Liver (tissue), 9 donors: ENCODE results near the gene PDE3A. TPM values are rescaled to one million over a fixed set of nuclear protein-coding genes. Genes with fewer than 3 reads are reported as not detected.

ENCODE experiments used
- DNase-seq: peaks from one replicate; pipeline ENCODE4 v3.0.0-alpha.2; 2017; ENCODE audit warnings: low spot score
- H3K27ac ChIP-seq, 2 donors: one replicate each; pipeline ENCODE4 v1.7.0; 2013; ENCODE audit warnings: inconsistent platforms in 2 of 2, low read length in 2 of 2, control low read depth in 1 of 2, low read depth in 1 of 2, mild to moderate bottlenecking in 1 of 2
- H3K27me3 ChIP-seq, 4 donors: one replicate each; pipeline versions ENCODE4 v1.6.1 to v1.7.0; 2013; ENCODE audit warnings: low read length in 3 of 4, inconsistent platforms in 1 of 4, mild to moderate bottlenecking in 1 of 4, moderate library complexity in 1 of 4; ENCODE audit not compliant: control insufficient read depth in 4 of 4, insufficient read depth in 4 of 4
- H3K36me3 ChIP-seq, 4 donors: one replicate each; pipeline versions ENCODE4 v1.6.1 to v1.7.0; 2013; ENCODE audit warnings: low read length in 3 of 4, mild to moderate bottlenecking in 3 of 4, low read depth in 1 of 4, moderate library complexity in 1 of 4; ENCODE audit not compliant: control insufficient read depth in 4 of 4, insufficient read depth in 3 of 4
- H3K4me1 ChIP-seq, 4 donors: one replicate each; pipeline versions ENCODE4 v1.6.1 to v1.7.0; 2013; ENCODE audit warnings: low read length in 3 of 4, mild to moderate bottlenecking in 3 of 4, moderate library complexity in 1 of 4; ENCODE audit not compliant: control insufficient read depth in 4 of 4, insufficient read depth in 4 of 4
- H3K4me3 ChIP-seq, 3 donors: one replicate each; pipeline versions ENCODE4 v1.6.1 to v1.7.0; 2013; ENCODE audit warnings: low read length in 3 of 3, control low read depth in 1 of 3, low read depth in 1 of 3, mild to moderate bottlenecking in 1 of 3
- H3K9ac ChIP-seq, 2 donors: one replicate each; pipeline ENCODE4 v1.7.0; 2013; ENCODE audit warnings: low read length in 2 of 2, mild to moderate bottlenecking in 2 of 2, moderate library complexity in 2 of 2, control low read depth in 1 of 2, low read depth in 1 of 2
- H3K9me3 ChIP-seq, 4 donors: one replicate each; pipeline versions ENCODE4 v1.6.1 to v1.7.0; 2013; ENCODE audit warnings: low read length in 3 of 4; ENCODE audit not compliant: control insufficient read depth in 4 of 4
- FOXA1 ChIP-seq: IDR thresholded peaks from 2 replicates; pipeline ENCODE4 v1.6.1; 2016; ENCODE audit warnings: antibody characterized with exemption
- FOXA2 ChIP-seq: IDR thresholded peaks from 2 replicates; pipeline ENCODE4 v1.6.1; 2016; ENCODE audit warnings: antibody characterized with exemption
- GABPA ChIP-seq, 2 donors: IDR thresholded peaks in 1 of 2; conservative IDR thresholded peaks in 1 of 2; 2 replicates each; pipeline ENCODE4 v1.6.1; 2016; ENCODE audit warnings: antibody characterized with exemption in 2 of 2, mild to moderate bottlenecking in 1 of 2, moderate library complexity in 1 of 2
- HNF4A ChIP-seq, 2 donors: conservative IDR thresholded peaks; 2 replicates each; pipeline ENCODE4 v1.6.1; 2016; ENCODE audit warnings: antibody characterized with exemption in 2 of 2, mild to moderate bottlenecking in 2 of 2
- HNF4G ChIP-seq: IDR thresholded peaks from 2 replicates; pipeline ENCODE4 v1.6.1; 2016; ENCODE audit warnings: antibody characterized with exemption
- JUND ChIP-seq, 2 donors: IDR thresholded peaks; 2 replicates each; pipeline ENCODE4 v1.6.1; 2016; ENCODE audit warnings: antibody characterized with exemption in 2 of 2
- NR2F2 ChIP-seq: IDR thresholded peaks from 2 replicates; pipeline ENCODE4 v1.6.1; 2016; ENCODE audit warnings: antibody characterized with exemption
- RAD21 ChIP-seq, 2 donors: IDR thresholded peaks; 2 replicates each; pipeline ENCODE4 v1.6.1; 2016; ENCODE audit warnings: antibody characterized with exemption in 2 of 2, mild to moderate bottlenecking in 2 of 2
- RXRA ChIP-seq, 2 donors: IDR thresholded peaks; 2 replicates each; pipeline ENCODE4 v1.6.1; 2017 to 2018; ENCODE audit warnings: antibody characterized with exemption in 2 of 2, mild to moderate bottlenecking in 1 of 2
- SP1 ChIP-seq: IDR thresholded peaks from 2 replicates; pipeline ENCODE4 v1.6.1; 2018; ENCODE audit warnings: antibody characterized with exemption, mild to moderate bottlenecking
- TAF1 ChIP-seq: conservative IDR thresholded peaks from 2 replicates; pipeline ENCODE4 v1.6.1; 2016; ENCODE audit warnings: antibody characterized with exemption, mild to moderate bottlenecking
- YY1 ChIP-seq: IDR thresholded peaks from 2 replicates; pipeline ENCODE4 v1.6.1; 2016; ENCODE audit warnings: antibody characterized with exemption, mild to moderate bottlenecking
- whole genome bisulfite sequencing: extraction: QIAGEN DNeasy Blood & Tissue Kit; methylation state at CpG from one replicate; pipeline ENCODE4 v1.1.7; 2013; 5-methylcytosine and 5-hydroxymethylcytosine counted together
- polyA plus RNA-seq, 2 donors: library from polyadenylated mRNA; stranded (reverse) in 1 of 2; unstranded in 1 of 2; fragments of 200-250 nt in 1 of 2; fragments of >200 nt in 1 of 2; fragmentation: Nextera tagmentation in 1 of 2; extraction: Ambion mirVana in 1 of 2; gene quantifications; one replicate each; pipeline versions ENCODE4 v1.2.1 to v1.2.3, GENCODE V29; 2013 to 2015
- total RNA-seq, 2 donors: library from RNA; depleted of rRNA; stranded (reverse); fragments of >200 nt; gene quantifications; one replicate each; pipeline ENCODE4 v1.2.3, GENCODE V29; 2014
- TF ChIP-seq, protein P1 (sequence below): IDR thresholded peaks from 2 replicates; pipeline ENCODE4 v1.6.1; 2016; ENCODE audit warnings: antibody characterized with exemption
- TF ChIP-seq, protein P2 (sequence below): IDR thresholded peaks from 2 replicates; pipeline ENCODE4 v1.6.1; 2016; ENCODE audit warnings: antibody characterized with exemption, mild to moderate bottlenecking
- TF ChIP-seq, protein P3 (sequence below): IDR thresholded peaks from 2 replicates; pipeline ENCODE4 v1.6.1; 2016; ENCODE audit warnings: antibody characterized with exemption
- TF ChIP-seq, protein P4 (sequence below): IDR thresholded peaks from 2 replicates; pipeline ENCODE4 v1.6.1; 2016; ENCODE audit warnings: antibody characterized with exemption
- TF ChIP-seq, protein P5 (sequence below): fragments of 150-350 bp; IDR thresholded peaks from 2 replicates; pipeline ENCODE4 v1.5.1; 2017; ENCODE audit warnings: improper control_type of control experiment, low read depth, low read length; ENCODE audit not compliant: missing input control
- donor health status: healthy.
- donor health status: healthy.
- donor health status: healthy.
- donor health status: healthy.
- donor health status: healthy.

Gene PDE3A
- total and polyA plus RNA-seq, 4 donors = 0.50 to 3.8 (median 2.2) TPM

DNA sequence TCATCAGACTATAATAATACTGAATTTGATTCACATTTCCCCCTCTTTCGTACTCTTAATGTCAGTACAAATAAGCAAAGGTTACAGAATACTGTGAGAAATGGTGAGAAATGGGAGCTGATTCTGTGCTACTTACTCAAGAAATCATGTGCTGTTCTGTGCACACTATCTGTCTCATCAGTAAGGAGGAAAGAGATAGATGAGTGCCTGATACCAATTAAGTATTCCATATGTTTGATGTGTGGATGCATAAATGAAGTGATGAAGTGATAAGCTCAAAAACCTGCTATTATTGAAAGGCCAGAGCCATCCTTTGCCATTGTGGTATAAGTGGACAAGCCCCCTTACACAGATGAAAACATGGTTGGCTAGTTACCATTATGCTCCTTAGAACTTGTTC is 127.7 kb downstream of the PDE3A start:
- Histone ChIP-seq H3K9ac (no peak overlapping the region), H3K27me3 (no peaks in the 10 kb centered on the region), H3K36me3 (no peaks in the 10 kb centered on the region), H3K4me3 (no peak overlapping the region), H3K9me3 (no peaks in the 10 kb centered on the region), H3K27ac (no peak overlapping the region), H3K4me1 (no peaks in the 10 kb centered on the region)
- 88% methylated on average over 1 of the region's 1 CpG for WGBS
- TF ChIP-seq HNF4A (conservative IDR thresholded peaks at IDR 0.05) (no peak), HNF4G (no peak), JUND (IDR thresholded peaks at IDR 0.05) (no peak), NR2F2 (no peak), GABPA (IDR thresholded peaks at IDR 0.05 in 1 of 2, conservative IDR thresholded peaks at IDR 0.05 in 1 of 2) (no peak), FOXA1 (no peak), YY1 (no peak), SP1 (no peak), FOXA2 (no peak), RXRA (IDR thresholded peaks at IDR 0.05) (no peak), RAD21 (IDR thresholded peaks at IDR 0.05) (no peak)
- TF ChIP-seq, protein P1, sequence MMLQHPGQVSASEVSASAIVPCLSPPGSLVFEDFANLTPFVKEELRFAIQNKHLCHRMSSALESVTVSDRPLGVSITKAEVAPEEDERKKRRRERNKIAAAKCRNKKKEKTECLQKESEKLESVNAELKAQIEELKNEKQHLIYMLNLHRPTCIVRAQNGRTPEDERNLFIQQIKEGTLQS = no peak
- TF ChIP-seq, protein P2, sequence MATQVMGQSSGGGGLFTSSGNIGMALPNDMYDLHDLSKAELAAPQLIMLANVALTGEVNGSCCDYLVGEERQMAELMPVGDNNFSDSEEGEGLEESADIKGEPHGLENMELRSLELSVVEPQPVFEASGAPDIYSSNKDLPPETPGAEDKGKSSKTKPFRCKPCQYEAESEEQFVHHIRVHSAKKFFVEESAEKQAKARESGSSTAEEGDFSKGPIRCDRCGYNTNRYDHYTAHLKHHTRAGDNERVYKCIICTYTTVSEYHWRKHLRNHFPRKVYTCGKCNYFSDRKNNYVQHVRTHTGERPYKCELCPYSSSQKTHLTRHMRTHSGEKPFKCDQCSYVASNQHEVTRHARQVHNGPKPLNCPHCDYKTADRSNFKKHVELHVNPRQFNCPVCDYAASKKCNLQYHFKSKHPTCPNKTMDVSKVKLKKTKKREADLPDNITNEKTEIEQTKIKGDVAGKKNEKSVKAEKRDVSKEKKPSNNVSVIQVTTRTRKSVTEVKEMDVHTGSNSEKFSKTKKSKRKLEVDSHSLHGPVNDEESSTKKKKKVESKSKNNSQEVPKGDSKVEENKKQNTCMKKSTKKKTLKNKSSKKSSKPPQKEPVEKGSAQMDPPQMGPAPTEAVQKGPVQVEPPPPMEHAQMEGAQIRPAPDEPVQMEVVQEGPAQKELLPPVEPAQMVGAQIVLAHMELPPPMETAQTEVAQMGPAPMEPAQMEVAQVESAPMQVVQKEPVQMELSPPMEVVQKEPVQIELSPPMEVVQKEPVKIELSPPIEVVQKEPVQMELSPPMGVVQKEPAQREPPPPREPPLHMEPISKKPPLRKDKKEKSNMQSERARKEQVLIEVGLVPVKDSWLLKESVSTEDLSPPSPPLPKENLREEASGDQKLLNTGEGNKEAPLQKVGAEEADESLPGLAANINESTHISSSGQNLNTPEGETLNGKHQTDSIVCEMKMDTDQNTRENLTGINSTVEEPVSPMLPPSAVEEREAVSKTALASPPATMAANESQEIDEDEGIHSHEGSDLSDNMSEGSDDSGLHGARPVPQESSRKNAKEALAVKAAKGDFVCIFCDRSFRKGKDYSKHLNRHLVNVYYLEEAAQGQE = no peak
- TF ChIP-seq, protein P3, sequence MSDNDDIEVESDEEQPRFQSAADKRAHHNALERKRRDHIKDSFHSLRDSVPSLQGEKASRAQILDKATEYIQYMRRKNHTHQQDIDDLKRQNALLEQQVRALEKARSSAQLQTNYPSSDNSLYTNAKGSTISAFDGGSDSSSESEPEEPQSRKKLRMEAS = no peak
- TF ChIP-seq, protein P4, sequence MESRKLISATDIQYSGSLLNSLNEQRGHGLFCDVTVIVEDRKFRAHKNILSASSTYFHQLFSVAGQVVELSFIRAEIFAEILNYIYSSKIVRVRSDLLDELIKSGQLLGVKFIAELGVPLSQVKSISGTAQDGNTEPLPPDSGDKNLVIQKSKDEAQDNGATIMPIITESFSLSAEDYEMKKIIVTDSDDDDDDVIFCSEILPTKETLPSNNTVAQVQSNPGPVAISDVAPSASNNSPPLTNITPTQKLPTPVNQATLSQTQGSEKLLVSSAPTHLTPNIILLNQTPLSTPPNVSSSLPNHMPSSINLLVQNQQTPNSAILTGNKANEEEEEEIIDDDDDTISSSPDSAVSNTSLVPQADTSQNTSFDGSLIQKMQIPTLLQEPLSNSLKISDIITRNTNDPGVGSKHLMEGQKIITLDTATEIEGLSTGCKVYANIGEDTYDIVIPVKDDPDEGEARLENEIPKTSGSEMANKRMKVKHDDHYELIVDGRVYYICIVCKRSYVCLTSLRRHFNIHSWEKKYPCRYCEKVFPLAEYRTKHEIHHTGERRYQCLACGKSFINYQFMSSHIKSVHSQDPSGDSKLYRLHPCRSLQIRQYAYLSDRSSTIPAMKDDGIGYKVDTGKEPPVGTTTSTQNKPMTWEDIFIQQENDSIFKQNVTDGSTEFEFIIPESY = no peak
- TF ChIP-seq, protein P5, sequence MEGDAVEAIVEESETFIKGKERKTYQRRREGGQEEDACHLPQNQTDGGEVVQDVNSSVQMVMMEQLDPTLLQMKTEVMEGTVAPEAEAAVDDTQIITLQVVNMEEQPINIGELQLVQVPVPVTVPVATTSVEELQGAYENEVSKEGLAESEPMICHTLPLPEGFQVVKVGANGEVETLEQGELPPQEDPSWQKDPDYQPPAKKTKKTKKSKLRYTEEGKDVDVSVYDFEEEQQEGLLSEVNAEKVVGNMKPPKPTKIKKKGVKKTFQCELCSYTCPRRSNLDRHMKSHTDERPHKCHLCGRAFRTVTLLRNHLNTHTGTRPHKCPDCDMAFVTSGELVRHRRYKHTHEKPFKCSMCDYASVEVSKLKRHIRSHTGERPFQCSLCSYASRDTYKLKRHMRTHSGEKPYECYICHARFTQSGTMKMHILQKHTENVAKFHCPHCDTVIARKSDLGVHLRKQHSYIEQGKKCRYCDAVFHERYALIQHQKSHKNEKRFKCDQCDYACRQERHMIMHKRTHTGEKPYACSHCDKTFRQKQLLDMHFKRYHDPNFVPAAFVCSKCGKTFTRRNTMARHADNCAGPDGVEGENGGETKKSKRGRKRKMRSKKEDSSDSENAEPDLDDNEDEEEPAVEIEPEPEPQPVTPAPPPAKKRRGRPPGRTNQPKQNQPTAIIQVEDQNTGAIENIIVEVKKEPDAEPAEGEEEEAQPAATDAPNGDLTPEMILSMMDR = no peak
- no peak for DNase-seq

DNA sequence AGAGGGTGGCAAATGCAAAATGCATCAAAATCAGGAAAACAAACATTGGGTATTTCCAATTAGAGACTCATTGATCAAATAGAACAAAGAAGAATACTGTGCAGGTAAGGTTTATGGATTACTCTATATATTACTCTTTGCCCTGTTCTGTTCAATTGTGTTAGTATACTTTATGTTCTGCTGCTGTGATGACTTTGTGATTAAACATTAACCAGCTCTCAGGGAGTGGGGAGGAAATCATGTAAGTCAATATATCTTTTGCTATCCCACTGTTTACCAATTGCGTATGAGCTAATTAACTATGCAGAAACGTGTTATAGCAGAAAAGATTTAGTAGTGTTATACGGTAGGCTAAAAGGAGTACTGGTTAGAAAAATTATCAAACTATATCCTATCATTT is 129.4 kb downstream of the PDE3A start:
- H3K9me3 ChIP-seq = no peaks in the 10 kb centered on the region
- H3K27me3 ChIP-seq = no peaks in the 10 kb centered on the region
- no peak for DNase-seq
- H3K27ac ChIP-seq = no peak overlapping the region
- 55% methylated on average over 3 of the region's 3 CpGs for WGBS
- no peak overlapping the region for H3K4me3 ChIP-seq
- H3K4me1 ChIP-seq = no peaks in the 10 kb centered on the region
- no peaks in the 10 kb centered on the region for H3K36me3 ChIP-seq
- no peak overlapping the region for H3K9ac ChIP-seq
- TF ChIP-seq JUND (IDR thresholded peaks at IDR 0.05) (no peak), HNF4G (no peak), TAF1 (no peak), HNF4A (conservative IDR thresholded peaks at IDR 0.05) (no peak), SP1 (no peak)
- TF ChIP-seq, protein P5 = no peak
- TF ChIP-seq, protein P3 = no peak
